ENCODE data around the gene SDHA.
A peak's percentile ranks its signal among the peaks of the same experiment; 100 is the strongest.

The SDHA gene

GRCh38 chr5:192970-193831 is 24.9 kb upstream of the SDHA start:
- H3K18ac ChIP-seq (ENCODE audit: low read length): peak overlapping the region; percentile 48
- peak overlapping the region; percentile 38 for H3K14ac ChIP-seq (ENCODE audit: low read length)
- H2BK120ac ChIP-seq (ENCODE audit: low read depth, low read length): no peak overlapping the region
- peaks cover 2% of the 10 kb centered on the region for H3K79me1 ChIP-seq (ENCODE audit: low read depth, low read length)
- no peak for DNase-seq (ENCODE audit: low spot score)
- peak overlapping the region; percentile 93 for H3K23ac ChIP-seq (ENCODE audit: low read depth, low read length, poor library complexity)
- peak overlapping the region; percentile 56 for H2AK5ac ChIP-seq (ENCODE audit: low read depth, low read length)
- no peak overlapping the region for H2BK15ac ChIP-seq (ENCODE audit: low read length)
- no peaks in the 10 kb centered on the region for H3K27me3 ChIP-seq (ENCODE audit: control insufficient read depth in 3 of 3, insufficient read depth in 3 of 3, low read depth in 1 of 3, low read length in 3 of 3)
- no peak overlapping the region for H4K91ac ChIP-seq (ENCODE audit: low read depth, low read length, poor library complexity)
- peaks cover 9 to 22% of the 10 kb centered on the region in 2 donors for H3K4me1 ChIP-seq (ENCODE audit: control insufficient read depth in 2 of 2, insufficient read depth in 1 of 2, low read depth in 1 of 2, low read length in 2 of 2)
- H3K4me3 ChIP-seq (ENCODE audit: low read length in 2 of 2): no peak overlapping the region
- H4K8ac ChIP-seq (ENCODE audit: low read depth, low read length): no peak overlapping the region
- no peak overlapping the region for H2AFZ ChIP-seq (ENCODE audit: low read length)
- WGBS, 2 donors (ENCODE audit: extremely low coverage in 2 of 2, insufficient read length in 2 of 2, insufficient replicate concordance in 1 of 2): no CpG with 5 or more reads among the region's 17 CpGs
- no peak overlapping the region for H2BK5ac ChIP-seq (ENCODE audit: low read length)
- no peak overlapping the region for H3K4me2 ChIP-seq (ENCODE audit: insufficient read depth, low read length, poor library complexity, severe bottlenecking)
- no peak overlapping the region for H3K27ac ChIP-seq (replicated peaks; ENCODE audit: low read length)
- no peaks in the 10 kb centered on the region for H3K36me3 ChIP-seq (replicated peaks in 1 of 2; ENCODE audit: control insufficient read depth in 2 of 2, insufficient read depth in 2 of 2, low read length in 2 of 2)
- peak overlapping the region; percentile 37 for H3K4ac ChIP-seq (ENCODE audit: low read length)
- H2BK12ac ChIP-seq (ENCODE audit: low read length): peak overlapping the region; percentile 41
- no peak overlapping the region for H3K9ac ChIP-seq (ENCODE audit: low read depth, low read length, poor library complexity)
- no peaks in the 10 kb centered on the region for H3K9me3 ChIP-seq (replicated peaks in 1 of 2; ENCODE audit: control insufficient read depth in 2 of 2, insufficient read depth in 1 of 2, low read depth in 1 of 2, low read length in 2 of 2)

- Histone ChIP-seq H3K4me1 (ENCODE audit: control insufficient read depth in 2 of 2, insufficient read depth in 1 of 2, low read depth in 1 of 2, low read length in 2 of 2) (peaks cover 1 to 15% of the 10 kb centered on the region in 2 donors), H4K8ac (ENCODE audit: low read depth, low read length) (no peak overlapping the region), H2BK120ac (ENCODE audit: low read depth, low read length) (no peak overlapping the region), H3K23ac (ENCODE audit: low read depth, low read length, poor library complexity) (no peak overlapping the region), H3K18ac (ENCODE audit: low read length) (peak overlapping the region; percentile 80), H4K91ac (ENCODE audit: low read depth, low read length, poor library complexity) (no peak overlapping the region), H3K4me3 (ENCODE audit: low read length in 2 of 2) (no peak overlapping the region), H3K27ac (replicated peaks; ENCODE audit: low read length) (no peak overlapping the region), H3K9ac (ENCODE audit: low read depth, low read length, poor library complexity) (no peak overlapping the region), H3K36me3 (replicated peaks in 1 of 2; ENCODE audit: control insufficient read depth in 2 of 2, insufficient read depth in 2 of 2, low read length in 2 of 2) (no peaks in the 10 kb centered on the region), H3K27me3 (ENCODE audit: control insufficient read depth in 3 of 3, insufficient read depth in 3 of 3, low read depth in 1 of 3, low read length in 3 of 3) (no peaks in the 10 kb centered on the region), H2AK5ac (ENCODE audit: low read depth, low read length) (peak overlapping the region; percentile 63), H3K9me3 (replicated peaks in 1 of 2; ENCODE audit: control insufficient read depth in 2 of 2, insufficient read depth in 1 of 2, low read depth in 1 of 2, low read length in 2 of 2) (no peaks in the 10 kb centered on the region), H3K14ac (ENCODE audit: low read length) (no peak overlapping the region), H2BK5ac (ENCODE audit: low read length) (no peak overlapping the region), H3K79me1 (ENCODE audit: low read depth, low read length) (peaks cover 4% of the 10 kb centered on the region), H2BK15ac (ENCODE audit: low read length) (peak overlapping the region; percentile 37), H3K4me2 (ENCODE audit: insufficient read depth, low read length, poor library complexity, severe bottlenecking) (no peak overlapping the region), H2AFZ (ENCODE audit: low read length) (no peak overlapping the region), H3K4ac (ENCODE audit: low read length) (no peak overlapping the region), H2BK12ac (ENCODE audit: low read length) (no peak overlapping the region)
- no peak for DNase-seq (ENCODE audit: low spot score)
- no CpG with 5 or more reads among the region's 15 CpGs for WGBS, 2 donors (ENCODE audit: extremely low coverage in 2 of 2, insufficient read length in 2 of 2, insufficient replicate concordance in 1 of 2)
Observed at GRCh38 chr5:194102-194501, 24.0 kb upstream of the SDHA start.

GRCh38 chr5:194603-195209 is 23.4 kb upstream of the SDHA start:
- H3K23ac ChIP-seq (ENCODE audit: low read depth, low read length, poor library complexity): peak overlapping the region; percentile 34
- no peak for DNase-seq (ENCODE audit: low spot score)
- no peak overlapping the region for H2BK5ac ChIP-seq (ENCODE audit: low read length)
- no peak overlapping the region for H3K9ac ChIP-seq (ENCODE audit: low read depth, low read length, poor library complexity)
- H3K9me3 ChIP-seq (replicated peaks in 1 of 2; ENCODE audit: control insufficient read depth in 2 of 2, insufficient read depth in 1 of 2, low read depth in 1 of 2, low read length in 2 of 2): no peaks in the 10 kb centered on the region
- no peak overlapping the region for H3K14ac ChIP-seq (ENCODE audit: low read length)
- no peak overlapping the region for H3K4ac ChIP-seq (ENCODE audit: low read length)
- H3K18ac ChIP-seq (ENCODE audit: low read length): no peak overlapping the region
- H2BK15ac ChIP-seq (ENCODE audit: low read length): no peak overlapping the region
- no peak overlapping the region for H4K91ac ChIP-seq (ENCODE audit: low read depth, low read length, poor library complexity)
- H3K27ac ChIP-seq (replicated peaks; ENCODE audit: low read length): no peak overlapping the region
- H2AFZ ChIP-seq (ENCODE audit: low read length): no peak overlapping the region
- no peak overlapping the region for H2BK12ac ChIP-seq (ENCODE audit: low read length)
- peaks cover 0 to 1% of the 10 kb centered on the region in 2 donors for H3K36me3 ChIP-seq (replicated peaks in 1 of 2; ENCODE audit: control insufficient read depth in 2 of 2, insufficient read depth in 2 of 2, low read length in 2 of 2)
- H3K79me1 ChIP-seq (ENCODE audit: low read depth, low read length): peaks cover 5% of the 10 kb centered on the region
- H3K4me2 ChIP-seq (ENCODE audit: insufficient read depth, low read length, poor library complexity, severe bottlenecking): no peak overlapping the region
- no CpG with 5 or more reads among the region's 36 CpGs for WGBS, 2 donors (ENCODE audit: extremely low coverage in 2 of 2, insufficient read length in 2 of 2, insufficient replicate concordance in 1 of 2)
- H2AK5ac ChIP-seq (ENCODE audit: low read depth, low read length): peak overlapping the region; percentile 53
- no peak overlapping the region for H4K8ac ChIP-seq (ENCODE audit: low read depth, low read length)
- H3K27me3 ChIP-seq (ENCODE audit: control insufficient read depth in 3 of 3, insufficient read depth in 3 of 3, low read depth in 1 of 3, low read length in 3 of 3): no peaks in the 10 kb centered on the region
- H3K4me3 ChIP-seq (ENCODE audit: low read length in 2 of 2): no peak overlapping the region
- H3K4me1 ChIP-seq (ENCODE audit: control insufficient read depth in 2 of 2, insufficient read depth in 1 of 2, low read depth in 1 of 2, low read length in 2 of 2): peaks cover 1 to 12% of the 10 kb centered on the region in 2 donors
- no peak overlapping the region for H2BK120ac ChIP-seq (ENCODE audit: low read depth, low read length)
